Fibroblast of skin of left quadriceps (primary cell): Measurements from ENCODE around the gene SCP2D1.
"Not testable (repeated sequence)": the region's sequence is repeated elsewhere in the genome, so short reads cannot be mapped to it uniquely, and the experiment has no call there.

ENCODE experiments used
- DNase-seq, 2 experiments: peaks; one replicate each; pipeline ENCODE4 v3.0.0-alpha.2; 2013; ENCODE audit warnings: low read depth in 2 of 2

The SCP2D1 gene

DNA sequence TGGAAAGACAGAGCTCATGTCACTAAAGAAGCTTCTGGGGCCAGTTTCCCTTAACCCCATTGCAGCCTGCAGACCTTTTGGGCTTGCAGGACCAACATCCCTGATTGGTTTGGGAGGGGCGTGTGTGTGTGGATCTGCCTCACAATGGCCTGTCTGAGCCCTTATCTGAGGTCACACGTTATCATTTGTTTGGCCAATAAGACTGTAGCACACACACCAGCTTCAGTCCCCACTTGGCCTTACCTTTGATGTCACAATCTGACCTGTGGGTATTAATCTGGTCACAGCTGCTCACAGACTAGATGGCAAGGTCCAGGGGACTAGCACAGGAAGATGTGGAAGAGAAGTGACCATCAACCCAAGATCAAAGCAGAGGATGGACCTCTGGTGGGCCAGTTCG, at the start of gene SCP2D1:
TSS of gene SCP2D1 (plus strand) at position 301 of the 400 bp plus-strand sequence. CDS start at position 334, 33 bp downstream.
- DNase-seq: no peak

DNA sequence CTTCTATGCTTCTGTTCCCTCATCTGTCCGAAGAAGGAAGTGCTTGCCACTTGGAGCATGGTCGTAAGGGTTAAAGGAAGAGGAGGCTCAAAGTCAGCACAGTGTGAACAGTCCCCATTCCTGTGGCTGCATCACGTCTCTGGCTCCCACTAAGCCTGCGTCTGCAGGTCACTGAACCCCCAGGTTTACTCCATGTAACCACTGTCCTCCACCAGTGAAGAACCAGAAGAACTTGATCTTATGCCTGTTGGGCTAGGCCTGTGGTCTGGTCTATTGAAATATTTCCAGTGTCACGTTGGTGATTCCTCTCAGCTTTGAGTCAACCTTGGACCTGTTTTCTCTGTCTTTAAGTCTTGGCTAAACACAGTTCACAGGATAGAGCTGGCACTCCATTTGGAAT, 45.9 kb upstream of the SCP2D1 start:
- no peak for DNase-seq

DNA sequence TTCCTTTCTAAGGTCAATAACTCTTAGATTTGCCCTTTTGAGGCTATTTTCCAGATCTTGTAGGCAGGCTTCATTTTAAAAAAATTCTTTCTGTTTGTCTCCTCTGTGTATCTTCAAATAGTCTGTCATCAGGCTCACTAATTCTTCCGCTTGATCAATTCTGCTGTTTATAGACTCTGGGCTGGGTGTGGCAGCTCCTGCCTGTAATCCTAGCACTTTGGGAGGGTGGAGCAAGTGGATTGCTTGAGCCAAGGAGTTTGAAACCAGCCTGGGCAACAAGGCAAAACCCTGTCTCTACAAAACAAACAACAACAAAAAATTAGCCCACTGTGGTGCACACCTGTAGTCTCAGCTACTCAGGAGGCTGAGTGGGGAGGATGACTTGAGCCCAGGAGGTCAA, 40.0 kb upstream of the SCP2D1 start:
- no peak for DNase-seq

DNA sequence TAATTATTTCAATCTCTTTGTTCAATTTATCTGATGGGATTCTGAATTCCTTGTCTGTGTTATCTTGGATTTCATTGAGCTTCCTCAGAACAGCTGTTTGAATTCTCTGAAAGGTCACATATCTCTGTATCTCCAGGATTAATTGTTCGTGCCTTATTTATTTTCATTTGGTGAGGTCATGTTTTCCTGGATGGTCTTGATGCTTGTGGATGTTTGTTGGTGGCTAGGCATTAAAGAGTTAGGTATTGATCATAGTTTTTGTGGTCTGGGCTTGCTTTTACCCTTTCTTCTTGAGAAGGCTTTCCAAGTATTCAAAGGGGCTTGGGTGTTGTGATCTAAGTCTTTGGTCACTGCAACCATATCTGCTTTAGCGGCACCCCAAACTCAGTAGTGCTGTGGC, 39.4 kb upstream of the SCP2D1 start:
- no peak for DNase-seq

DNA sequence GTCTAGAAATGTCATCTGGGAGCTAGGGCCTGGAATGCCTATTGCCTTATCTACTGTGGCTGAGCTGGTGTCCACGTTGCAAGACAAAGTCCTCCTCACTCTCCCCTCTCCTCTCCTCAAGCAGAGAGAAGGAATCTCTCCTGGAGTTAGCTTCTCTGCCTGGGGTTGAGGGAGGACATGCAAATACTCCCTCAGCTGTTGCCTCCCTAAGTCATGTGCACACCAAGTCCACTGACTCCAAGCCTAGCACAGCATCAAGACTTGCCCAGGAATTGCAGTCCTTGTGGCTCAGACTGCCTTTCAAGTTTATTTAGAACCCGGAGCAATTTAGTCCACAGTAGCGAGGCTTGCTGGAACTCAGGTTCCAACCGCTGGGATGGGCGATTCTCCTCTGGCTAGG, 38.0 kb upstream of the SCP2D1 start:
- DNase-seq: no peak

DNA sequence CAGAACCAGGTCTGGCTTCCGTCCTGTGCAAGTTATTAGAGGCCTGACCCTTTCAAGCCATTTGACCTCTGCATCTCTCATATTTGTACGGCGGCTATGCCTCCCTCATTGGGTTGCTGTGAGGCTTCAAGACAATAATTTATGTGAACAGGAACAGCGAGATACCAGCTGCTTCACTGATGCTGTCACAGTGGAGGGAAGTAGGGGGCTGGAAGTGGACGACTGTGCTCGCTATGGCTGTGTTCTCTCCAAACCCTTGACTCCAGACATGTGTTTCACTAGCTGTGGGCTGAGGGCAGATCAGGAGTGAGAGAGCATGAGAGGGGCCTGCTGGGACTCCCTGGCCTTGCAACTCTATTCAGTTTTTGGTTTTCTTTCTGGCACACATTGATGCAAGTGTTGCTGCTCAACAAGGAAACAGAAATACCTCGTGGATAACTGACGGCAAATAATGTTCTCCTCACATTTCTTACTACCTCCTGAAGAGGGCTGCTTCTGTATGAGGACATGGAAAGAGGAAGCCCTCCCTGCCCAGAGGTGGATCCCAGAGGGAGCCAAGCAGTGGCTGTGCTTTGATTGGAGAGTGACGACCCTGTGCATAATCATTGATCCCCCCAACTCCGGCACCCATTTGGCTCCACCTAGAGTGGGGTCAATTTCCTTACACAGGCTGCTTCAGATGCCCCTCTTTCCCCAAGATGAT, 34.7 kb upstream of the SCP2D1 start:
- DNase-seq: no peak

DNA sequence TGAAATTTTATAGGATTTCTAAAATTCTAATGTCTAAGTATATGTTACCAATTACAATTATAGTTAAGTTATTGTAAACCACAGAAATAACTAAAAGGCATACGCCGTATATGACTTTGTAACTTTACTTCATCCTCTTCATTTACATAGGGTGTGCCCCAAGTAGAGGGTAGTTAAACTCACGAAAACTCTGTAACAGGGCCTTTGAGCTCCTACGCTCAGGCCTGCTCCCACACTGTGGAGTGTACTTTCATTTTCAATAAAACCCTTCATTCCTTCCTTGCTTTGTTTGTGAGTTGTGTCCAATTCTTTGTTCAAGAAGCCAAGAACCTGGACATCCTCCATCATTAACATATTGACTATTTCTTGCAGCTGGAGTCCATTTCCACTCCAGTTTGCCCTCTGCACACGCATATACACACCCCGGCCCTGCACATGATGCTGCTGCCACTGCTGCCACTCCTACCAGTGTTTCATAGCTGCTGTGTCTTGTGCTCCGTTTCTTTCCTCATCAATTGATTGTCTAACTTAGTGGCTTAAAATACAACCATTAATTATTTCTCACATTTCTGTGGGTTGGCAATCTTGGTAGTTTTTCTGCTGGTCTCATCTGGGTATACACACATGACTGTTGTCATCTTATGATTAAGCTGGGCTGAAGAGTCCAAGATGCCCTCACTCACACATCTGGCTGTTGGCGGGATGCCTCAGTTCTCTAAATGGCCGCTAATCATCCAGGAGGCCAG, 33.0 kb upstream of the SCP2D1 start:
- no peak for DNase-seq

DNA sequence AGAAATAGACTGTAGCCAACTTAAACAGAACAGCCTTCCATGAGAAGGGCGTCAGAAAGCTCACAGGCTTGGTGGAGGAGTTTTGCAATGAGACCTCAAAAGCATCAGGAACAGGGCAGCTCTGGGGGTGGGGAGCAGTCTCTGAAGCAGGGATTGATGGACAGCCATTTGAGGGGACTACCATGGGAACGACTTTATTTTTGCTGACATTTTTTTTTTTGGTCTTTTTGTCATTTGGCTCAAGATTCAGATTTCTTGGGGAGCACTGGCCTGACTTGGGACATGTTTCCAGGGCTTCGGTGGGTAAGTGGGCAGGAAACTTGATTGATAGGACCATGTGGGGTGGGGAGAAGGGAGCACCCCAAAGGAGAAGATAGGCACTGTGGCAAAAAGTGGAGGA, 32.1 kb upstream of the SCP2D1 start:
- DNase-seq: no peak

DNA sequence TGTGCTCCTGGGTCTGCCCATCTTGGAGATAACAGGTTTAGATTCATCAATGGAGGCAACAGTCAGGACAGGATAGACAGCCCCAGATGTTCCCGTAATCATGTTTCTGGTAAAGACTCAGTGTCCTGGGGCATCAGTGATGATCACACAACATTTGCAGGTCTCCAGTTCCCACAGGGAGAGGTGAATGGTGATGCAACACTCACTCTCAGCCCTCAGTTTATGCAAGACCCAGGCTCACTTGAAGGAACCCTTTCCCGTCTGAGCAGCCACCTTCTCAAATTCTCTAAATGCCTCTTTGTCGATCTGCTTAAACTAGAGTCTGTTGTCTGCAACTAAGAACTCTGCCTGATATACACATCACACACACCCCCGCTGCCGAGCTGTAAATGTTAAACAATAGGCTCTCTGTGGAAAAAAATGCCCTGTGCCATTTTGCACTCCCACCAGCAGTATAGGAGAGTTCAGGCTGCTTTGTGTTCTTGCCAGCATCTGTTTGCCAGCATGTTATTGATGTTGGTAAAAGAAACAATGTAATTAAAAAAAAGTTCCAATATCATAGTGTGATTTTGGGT, 30.1 kb upstream of the SCP2D1 start:
- no peak for DNase-seq

DNA sequence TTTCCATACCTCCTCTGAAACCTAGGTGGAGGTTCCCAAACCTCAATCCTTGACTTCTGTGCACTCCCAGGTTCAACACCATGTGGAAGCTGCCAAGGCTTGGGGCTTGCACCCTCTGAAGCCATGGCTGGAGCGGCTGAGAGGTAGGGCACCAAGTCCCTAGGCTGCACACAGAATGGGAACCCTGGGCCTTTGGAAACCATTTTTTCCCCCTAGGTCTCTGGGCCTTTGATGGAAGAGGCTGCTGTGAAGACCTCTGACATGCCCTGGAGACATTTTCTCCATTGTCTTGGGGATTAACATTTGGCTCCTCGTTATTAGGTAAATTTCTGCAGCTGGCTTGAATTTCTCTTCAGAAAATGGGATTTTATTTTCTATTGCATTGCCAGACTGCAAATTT, 26.5 kb upstream of the SCP2D1 start:
- DNase-seq: not testable (repeated sequence)

DNA sequence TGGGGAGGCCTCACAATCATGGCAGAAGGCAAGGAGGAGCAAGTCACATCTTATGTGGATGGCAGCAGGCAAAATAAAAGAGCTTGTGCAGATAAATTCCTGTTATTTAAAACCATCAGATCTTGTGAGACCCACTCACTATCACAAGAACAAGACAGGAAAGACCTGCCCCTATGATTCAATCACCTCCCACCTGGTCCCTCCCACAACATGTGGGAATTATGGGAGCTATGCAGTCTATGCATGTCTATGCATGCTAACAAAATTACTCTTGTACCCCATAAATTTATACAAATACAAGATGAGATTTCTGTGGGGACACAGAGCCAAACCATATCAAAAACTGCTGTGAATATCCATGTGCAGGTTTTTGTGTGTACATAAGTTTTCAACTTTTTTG, 25.6 kb upstream of the SCP2D1 start:
- DNase-seq: no peak

DNA sequence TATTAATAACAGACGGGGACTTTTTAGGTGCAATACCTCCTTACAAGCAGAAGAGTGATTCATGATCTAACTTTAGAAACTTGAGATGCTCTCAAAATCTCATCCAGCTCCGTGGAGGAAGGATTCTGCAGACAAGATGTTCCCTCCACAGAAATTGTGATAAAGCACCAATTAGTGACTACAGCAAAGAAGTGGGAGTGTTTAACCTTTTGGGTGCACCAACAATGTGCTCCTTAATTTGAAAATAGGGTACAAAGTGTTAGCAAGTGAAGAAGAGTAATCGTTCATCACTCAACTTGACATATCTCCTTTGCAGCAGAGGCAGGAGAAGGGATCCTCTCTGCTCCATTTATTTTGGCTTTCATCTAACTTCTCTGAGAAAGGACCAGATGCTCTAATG, 22.8 kb upstream of the SCP2D1 start:
- DNase-seq: no peak

DNA sequence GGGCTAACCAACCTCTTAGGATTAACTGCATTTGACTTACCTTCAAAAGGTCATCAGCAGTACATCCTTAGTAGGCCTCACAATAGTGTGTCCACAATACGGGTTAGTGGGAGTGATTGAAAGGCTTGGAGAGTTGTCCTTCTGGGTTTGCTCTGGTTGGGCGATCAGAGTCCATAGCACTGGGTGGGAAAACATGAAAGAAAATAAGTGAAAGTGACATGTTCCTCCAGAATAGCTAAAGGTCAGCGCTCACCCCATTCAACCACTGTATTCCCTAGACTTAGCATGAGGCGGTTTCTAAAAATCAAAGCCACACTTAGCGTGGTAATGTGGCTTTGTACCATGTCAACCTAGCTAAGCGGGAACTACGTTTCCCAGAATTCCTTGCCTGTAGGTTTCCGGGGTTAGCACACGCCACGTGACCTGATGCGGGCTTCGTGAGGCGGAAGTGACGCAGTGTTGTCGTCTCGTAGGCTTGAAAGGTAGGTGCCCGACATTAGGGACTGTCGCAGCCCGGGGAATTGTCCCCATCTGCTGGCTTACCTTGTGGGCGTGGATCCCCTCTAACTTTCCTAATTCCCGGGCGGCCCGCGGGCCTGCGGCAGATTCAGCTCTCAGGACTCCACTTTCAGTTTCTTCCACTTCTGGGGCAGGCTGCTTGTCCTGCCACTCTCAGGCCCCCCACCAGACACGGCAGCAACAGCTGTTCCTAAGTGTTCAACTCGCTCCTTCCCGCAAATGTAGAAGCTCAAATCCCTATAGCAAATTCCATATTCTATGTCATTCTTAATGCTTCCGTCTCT, 19.8 kb upstream of the SCP2D1 start:
- peak; percentile 69 to 72 for DNase-seq

DNA sequence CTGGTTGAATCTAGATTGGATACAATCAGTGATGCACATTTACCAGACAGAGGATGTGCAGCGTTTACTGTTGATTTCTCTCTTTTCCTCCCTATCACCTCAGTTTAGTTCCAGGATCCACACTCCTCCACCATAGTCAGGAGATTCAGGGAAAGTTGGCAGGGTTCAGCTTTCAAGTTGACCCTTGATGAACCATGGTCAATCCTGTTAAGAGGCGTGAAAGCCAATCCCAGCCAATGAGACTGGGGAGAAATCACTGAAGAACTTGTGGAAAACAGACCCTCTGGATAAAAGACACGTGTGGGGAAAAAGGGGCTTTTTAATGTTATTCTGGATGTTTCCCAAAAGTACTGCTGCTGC, 19.2 kb upstream of the SCP2D1 start:
- DNase-seq: no peak

DNA sequence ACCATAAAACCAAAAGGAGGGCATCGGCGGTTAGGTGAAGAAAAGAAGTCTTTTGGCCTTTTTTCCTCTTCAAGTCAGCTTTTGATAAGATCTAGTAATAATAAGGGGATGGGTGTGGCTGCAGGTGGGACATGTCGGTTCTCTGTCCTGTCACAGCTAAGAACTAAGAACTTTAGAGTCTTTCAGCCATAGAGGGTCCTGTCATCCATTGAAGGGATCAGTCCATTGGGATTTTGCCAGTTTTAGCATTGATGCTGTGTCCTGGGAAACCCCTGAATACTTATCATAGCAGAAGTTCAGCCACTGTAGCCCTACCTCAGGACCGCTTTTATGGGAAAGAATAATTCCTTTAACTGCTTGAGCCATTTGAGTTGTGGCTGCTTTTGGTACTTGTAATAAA, 18.2 kb upstream of the SCP2D1 start:
- DNase-seq: no peak

DNA sequence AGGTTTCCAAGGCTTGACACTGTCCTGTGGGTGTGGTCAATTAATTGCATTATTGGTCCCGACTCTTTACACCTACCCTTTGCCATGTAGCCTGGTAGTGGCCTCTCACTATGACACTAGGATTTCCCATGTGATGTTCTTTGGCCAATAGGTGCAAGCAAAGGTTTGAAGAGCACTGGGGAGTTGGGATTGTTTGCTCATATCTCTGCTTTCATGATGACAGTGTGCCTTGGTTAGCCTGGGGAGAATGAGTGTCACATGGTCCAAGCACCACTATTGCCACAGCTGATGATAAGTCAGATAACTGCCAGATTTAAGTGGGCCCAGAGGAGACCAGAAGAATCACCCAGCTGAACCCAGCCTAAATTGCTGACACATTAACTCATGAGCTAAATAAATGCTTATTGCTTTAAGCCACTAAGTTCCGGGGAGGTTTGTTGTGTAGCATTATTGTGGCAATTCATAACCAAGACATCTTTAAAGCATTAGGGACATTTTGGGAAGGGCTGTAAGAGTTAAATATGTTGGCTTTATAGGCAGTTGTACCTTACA, 17.2 kb upstream of the SCP2D1 start:
- DNase-seq: no peak

DNA sequence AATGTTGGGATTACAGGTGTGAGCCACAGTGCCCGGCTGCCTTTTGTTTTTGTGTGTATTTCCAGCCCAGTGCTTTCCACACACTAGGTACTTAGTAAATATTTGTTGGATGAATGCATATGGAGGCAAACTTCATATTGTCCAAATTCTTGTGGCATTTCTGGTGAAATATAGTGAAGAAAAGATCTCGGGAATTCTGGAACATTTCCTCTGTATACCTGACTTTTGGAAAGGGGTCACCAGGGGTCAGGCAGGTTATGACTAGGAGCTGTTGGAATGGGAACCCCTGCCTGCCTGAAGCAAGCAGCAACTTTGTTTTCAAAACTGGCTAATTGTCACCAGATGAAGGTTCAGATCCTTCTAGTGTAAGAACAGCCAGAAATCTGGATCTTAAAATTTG, 12.1 kb upstream of the SCP2D1 start:
- no peak for DNase-seq

DNA sequence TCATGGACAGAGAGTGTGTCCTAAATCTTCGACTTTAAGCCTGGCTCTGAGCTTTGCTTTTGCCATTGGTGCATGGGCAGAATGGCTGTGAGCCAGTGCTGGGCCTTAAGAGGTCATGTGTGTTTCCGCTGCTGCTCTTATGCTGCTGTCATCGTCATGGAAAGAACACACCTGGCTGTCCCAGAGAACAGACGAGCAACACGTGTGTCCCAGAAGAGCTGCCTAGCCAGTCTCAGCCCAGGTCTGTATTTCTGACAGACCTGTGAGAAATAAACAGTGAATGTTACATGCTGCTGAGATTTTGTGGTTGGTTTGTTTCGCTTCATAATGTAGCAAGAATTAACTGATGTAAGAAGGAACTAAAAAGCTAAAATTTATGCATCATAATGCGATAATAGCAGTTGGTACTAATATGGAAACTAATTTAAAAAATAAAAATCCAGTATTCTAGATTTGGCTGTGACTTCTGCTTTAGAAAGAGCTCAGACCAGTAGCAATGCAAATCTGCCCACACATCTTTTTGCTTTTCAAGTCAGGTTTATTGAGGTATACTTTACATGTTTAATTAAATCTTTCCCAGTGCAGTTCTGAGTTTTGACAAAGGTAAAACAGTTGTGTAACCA, 11.5 kb upstream of the SCP2D1 start:
- DNase-seq: no peak

DNA sequence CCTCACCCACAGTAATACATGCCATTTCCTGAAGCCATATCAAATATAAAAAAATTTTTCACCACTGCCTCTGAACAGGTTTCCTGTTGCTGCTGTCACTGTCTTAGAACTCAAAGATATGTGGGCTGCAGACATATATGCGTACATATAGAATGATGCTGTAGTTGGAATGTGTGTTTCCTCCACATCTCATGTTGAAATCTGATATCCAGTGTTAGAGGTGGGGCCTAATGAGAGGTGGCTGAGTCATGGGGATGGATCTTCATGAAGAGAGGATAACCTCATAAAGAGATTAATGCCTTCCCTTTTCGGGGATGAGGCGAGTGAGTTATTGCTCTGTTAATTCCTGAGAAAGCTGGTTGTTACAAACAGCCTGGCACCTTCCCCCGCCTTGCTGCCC, 7.7 kb upstream of the SCP2D1 start:
- peak; percentile 47 to 50 for DNase-seq

DNA sequence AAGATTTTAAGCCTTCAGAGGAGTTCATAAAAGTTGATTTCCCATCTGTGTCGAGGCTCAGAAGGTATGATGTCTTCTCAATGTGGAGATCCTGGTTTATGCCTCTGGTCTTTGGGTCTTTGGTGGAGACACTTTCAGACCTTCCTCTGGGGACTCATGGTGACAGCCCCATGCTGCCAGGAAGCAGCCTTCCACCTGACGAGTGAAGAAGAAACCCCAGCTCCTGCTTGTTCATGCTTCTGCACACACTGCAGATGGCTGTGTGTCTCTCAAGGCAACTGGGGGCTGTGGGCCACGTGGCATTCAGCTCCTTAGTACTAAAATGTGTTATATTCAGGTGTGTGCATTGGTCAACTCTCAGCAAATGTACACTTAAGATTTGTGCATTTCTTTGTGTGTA, 4.9 kb upstream of the SCP2D1 start:
- no peak for DNase-seq

DNA sequence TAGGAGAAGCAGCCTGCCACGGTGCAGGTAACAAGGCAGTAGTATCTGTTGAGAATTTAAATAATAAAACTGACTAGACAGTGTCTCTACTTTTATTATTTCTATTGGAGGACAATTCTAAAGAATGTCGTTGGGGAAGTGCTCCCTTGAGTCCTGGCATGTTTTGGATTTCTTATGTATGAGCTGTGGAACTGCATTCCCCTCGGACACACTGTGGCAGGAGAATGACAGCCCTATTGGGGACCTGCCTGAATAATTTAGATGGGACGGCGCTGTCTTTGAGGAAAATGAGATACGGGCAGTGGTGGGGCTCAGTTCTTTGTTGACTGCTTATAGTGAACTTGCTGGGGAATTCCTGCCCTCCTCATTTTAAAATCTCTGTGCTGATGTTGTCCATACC, 2.4 kb upstream of the SCP2D1 start:
- no peak for DNase-seq

DNA sequence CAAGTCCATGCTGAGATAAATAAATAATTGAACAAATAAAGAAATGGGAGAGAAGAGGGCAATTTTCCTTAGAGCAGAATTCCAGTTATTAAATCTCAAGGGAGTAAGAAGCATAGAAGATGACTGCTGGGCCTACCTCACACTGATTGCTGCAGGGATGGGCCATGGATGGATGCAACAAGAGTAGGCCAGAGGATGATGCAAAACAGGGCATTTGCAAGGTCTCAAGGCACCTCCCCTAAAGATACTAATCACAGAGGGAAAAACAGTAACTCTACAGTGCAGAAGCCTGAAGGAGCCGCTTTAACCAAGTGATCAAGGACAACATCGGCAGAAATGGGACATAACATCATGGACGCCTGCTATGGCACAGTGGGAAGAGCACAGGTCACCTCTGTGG, 1.7 kb upstream of the SCP2D1 start:
- DNase-seq: no peak
